Measurements from ENCODE around the gene CA7.

CA7 gene

DNA sequence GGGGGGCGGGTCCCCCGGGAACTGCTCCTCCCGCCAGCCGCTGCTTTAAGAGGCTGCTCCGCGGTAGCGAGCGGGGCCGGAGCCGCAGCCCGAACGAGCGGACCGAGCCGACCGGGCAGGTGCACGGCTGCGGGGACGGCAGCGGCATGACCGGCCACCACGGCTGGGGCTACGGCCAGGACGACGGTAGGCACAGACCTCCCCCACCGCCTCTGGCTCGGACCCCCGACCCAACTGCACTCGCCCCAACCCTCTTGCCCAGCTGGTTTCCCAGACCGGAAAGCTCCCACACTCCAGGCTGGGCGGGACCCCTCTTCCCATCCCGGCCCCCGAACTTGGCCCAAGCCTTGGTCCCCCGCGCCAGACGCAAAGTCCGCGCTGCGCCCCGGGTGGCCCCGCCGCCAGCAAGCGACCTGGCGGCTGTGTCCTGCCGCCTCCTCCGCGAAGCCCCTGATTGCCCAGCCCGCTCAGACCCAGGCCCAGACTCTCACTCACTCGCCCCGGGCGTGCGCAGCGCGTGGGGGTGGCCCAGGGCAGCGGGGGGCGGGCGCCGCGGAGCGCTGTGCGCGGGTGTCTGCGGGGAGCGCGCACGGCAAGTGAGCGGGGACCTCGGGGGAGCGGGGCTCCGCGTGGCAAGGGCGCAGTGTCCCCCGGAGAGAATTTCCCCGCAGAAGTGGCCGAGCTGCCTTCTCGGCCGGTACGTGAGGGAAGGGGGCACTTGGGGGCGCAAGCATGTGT is at the start of gene CA7:
Gene CA7, plus strand, starts transcription at position 73 of the 738 bp plus-strand sequence. Its CDS starts 74 bp downstream, at position 147.
- no peak for DNase-seq (ENCODE audit: low read depth, low spot score)

GRCh38 chr16:66798161-66798560 is 46.1 kb upstream of the CA7 start:
- no peak for DNase-seq (ENCODE audit: low read depth, low spot score)
- no peak overlapping the region for H3K4me3 ChIP-seq (ENCODE audit: low read length)
- H3K27ac ChIP-seq (ENCODE audit: low read length): no peak overlapping the region
- no peaks in the 10 kb centered on the region for H3K27me3 ChIP-seq (ENCODE audit: control insufficient read depth, insufficient read depth, low read length)
- no CpG with 5 or more reads among the region's 2 CpGs for WGBS (ENCODE audit: insufficient coverage, insufficient read length)
- no peaks in the 10 kb centered on the region for H3K4me1 ChIP-seq (ENCODE audit: control insufficient read depth, insufficient read depth, low read length)
- H3K9me3 ChIP-seq (ENCODE audit: control insufficient read depth, insufficient read depth, low read length): no peaks in the 10 kb centered on the region
- H3K36me3 ChIP-seq (ENCODE audit: control insufficient read depth, insufficient read depth, low read length): no peaks in the 10 kb centered on the region

More for the DNA sequence above, at the start of gene CA7:
- Histone ChIP-seq H3K27ac (ENCODE audit: low read length) (no peak within 1 kb of the TSS), H3K9me3 (ENCODE audit: control insufficient read depth, insufficient read depth, low read length) (no peaks in the 10 kb centered on the region), H3K36me3 (ENCODE audit: control insufficient read depth, insufficient read depth, low read length) (no peaks in the 10 kb centered on the region), H3K27me3 (ENCODE audit: control insufficient read depth, insufficient read depth, low read length) (peaks cover 20% of the 10 kb centered on the region), H3K4me1 (ENCODE audit: control insufficient read depth, insufficient read depth, low read length) (0 out of 2 replicates have a peak, but pooled peaks cover 3% of the 10 kb centered on the region), H3K4me3 (ENCODE audit: low read length) (peak within 1 kb of the TSS; percentile 87)
- whole genome bisulfite sequencing (ENCODE audit: insufficient coverage, insufficient read length): no CpG with 5 or more reads among the region's 79 CpGs

- H3K27me3 ChIP-seq (ENCODE audit: control insufficient read depth, insufficient read depth, low read length): no peaks in the 10 kb centered on the region
- no peak overlapping the region for H3K27ac ChIP-seq (ENCODE audit: low read length)
- no peaks in the 10 kb centered on the region for H3K4me1 ChIP-seq (ENCODE audit: control insufficient read depth, insufficient read depth, low read length)
- H3K9me3 ChIP-seq (ENCODE audit: control insufficient read depth, insufficient read depth, low read length): no peaks in the 10 kb centered on the region
- no CpG with 5 or more reads among the region's 19 CpGs for WGBS (ENCODE audit: insufficient coverage, insufficient read length)
- H3K36me3 ChIP-seq (ENCODE audit: control insufficient read depth, insufficient read depth, low read length): peaks cover 4% of the 10 kb centered on the region; the same call in 1 of the 2 replicates
- H3K4me3 ChIP-seq (ENCODE audit: low read length): no peak overlapping the region
- DNase-seq (ENCODE audit: low read depth, low spot score): no peak
Observed at GRCh38 chr16:66800856-66801255, 43.4 kb upstream of the CA7 start.

GRCh38 chr16:66801320-66802105 is 42.7 kb upstream of the CA7 start, which contains the start of gene TERB1:
Gene TERB1 (minus strand): TSS chr16:66801584. CDS start chr16:66796798, 4,786 bp downstream.
- no CpG with 5 or more reads among the region's 56 CpGs for WGBS (ENCODE audit: insufficient coverage, insufficient read length)
- no peak for DNase-seq (ENCODE audit: low read depth, low spot score)
- Histone ChIP-seq H3K9me3 (ENCODE audit: control insufficient read depth, insufficient read depth, low read length) (no peaks in the 10 kb centered on the region), H3K36me3 (ENCODE audit: control insufficient read depth, insufficient read depth, low read length) (peaks cover 4% of the 10 kb centered on the region; the same call in 1 of the 2 replicates), H3K4me3 (ENCODE audit: low read length) (no peak within 1 kb of the TSS), H3K27me3 (ENCODE audit: control insufficient read depth, insufficient read depth, low read length) (no peaks in the 10 kb centered on the region), H3K27ac (ENCODE audit: low read length) (no peak within 1 kb of the TSS), H3K4me1 (ENCODE audit: control insufficient read depth, insufficient read depth, low read length) (no peaks in the 10 kb centered on the region)

DNA sequence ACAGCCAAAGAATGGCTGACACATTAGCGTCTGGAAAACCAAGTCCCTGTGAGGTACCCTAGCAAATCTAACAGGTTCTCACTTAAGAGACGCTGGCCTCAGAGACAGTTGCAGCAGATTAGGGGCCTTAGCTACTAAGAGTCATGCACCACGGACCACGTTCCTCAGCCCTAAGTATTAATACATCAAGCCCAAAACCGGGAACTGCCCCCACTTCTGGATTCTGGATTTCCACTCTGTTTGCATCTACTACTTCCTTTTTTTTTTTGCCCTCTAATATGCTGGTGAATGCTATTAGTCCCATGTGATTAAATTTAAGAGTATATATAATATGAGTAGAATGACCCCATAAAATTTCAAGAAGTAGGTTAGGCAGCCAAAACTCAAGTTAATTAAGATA is 42.1 kb upstream of the CA7 start:
- H3K36me3 ChIP-seq (ENCODE audit: control insufficient read depth, insufficient read depth, low read length): peaks cover 4% of the 10 kb centered on the region; the same call in 1 of the 2 replicates
- no peaks in the 10 kb centered on the region for H3K9me3 ChIP-seq (ENCODE audit: control insufficient read depth, insufficient read depth, low read length)
- no peak overlapping the region for H3K27ac ChIP-seq (ENCODE audit: low read length)
- no peaks in the 10 kb centered on the region for H3K4me1 ChIP-seq (ENCODE audit: control insufficient read depth, insufficient read depth, low read length)
- no peaks in the 10 kb centered on the region for H3K27me3 ChIP-seq (ENCODE audit: control insufficient read depth, insufficient read depth, low read length)
- no CpG with 5 or more reads among the region's 5 CpGs for WGBS (ENCODE audit: insufficient coverage, insufficient read length)
- DNase-seq (ENCODE audit: low read depth, low spot score): no peak
- H3K4me3 ChIP-seq (ENCODE audit: low read length): no peak overlapping the region

DNA sequence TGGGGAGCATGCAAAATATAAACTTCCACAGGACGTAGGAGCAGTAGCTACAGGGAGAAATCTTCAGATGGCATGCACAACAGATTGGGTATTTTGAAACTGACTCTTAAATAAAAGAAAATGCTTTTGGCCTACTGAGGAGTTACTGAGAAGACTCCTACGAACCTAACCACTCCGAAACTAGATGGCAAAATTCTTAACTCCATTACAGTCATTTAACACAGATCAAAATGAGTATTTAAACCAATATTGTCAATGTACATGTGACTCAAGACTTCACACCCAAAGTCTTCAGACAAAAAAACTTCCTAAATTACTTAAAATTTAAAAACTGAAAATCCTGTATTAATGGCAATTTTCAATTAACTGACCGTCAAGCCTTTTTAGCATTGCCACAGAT is 34.4 kb upstream of the CA7 start:
- Histone ChIP-seq H3K9me3 (ENCODE audit: control insufficient read depth, insufficient read depth, low read length) (no peaks in the 10 kb centered on the region), H3K27ac (ENCODE audit: low read length) (no peak overlapping the region), H3K4me1 (ENCODE audit: control insufficient read depth, insufficient read depth, low read length) (no peaks in the 10 kb centered on the region), H3K4me3 (ENCODE audit: low read length) (no peak overlapping the region), H3K36me3 (ENCODE audit: control insufficient read depth, insufficient read depth, low read length) (peaks cover 11% of the 10 kb centered on the region), H3K27me3 (ENCODE audit: control insufficient read depth, insufficient read depth, low read length) (no peaks in the 10 kb centered on the region)
- no peak for DNase-seq (ENCODE audit: low read depth, low spot score)
- WGBS (ENCODE audit: insufficient coverage, insufficient read length): 100% methylated on average over 1 of the region's 4 CpGs

DNA sequence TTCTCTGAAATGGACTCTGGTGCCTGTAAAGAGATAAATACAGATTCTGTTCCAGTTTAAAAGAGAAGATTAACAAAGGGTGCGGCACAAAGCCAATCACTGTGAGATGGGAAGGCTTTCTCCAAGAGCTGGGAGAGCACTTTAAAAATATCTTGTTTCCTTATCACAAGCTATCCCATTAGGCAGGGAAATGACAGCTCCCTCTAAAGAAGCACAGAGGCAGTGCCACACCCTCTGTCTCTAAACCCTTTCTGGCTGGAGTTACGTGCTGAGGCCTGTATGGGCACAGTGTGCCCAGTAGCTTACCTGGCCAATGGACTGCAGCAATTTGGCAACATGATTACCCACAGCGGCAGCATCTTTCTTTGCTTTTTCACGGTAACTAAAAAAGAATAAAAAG is 33.8 kb upstream of the CA7 start:
- Histone ChIP-seq H3K27me3 (ENCODE audit: control insufficient read depth, insufficient read depth, low read length) (no peaks in the 10 kb centered on the region), H3K36me3 (ENCODE audit: control insufficient read depth, insufficient read depth, low read length) (peaks cover 7% of the 10 kb centered on the region), H3K4me3 (ENCODE audit: low read length) (no peak overlapping the region), H3K9me3 (ENCODE audit: control insufficient read depth, insufficient read depth, low read length) (no peaks in the 10 kb centered on the region), H3K27ac (ENCODE audit: low read length) (no peak overlapping the region), H3K4me1 (ENCODE audit: control insufficient read depth, insufficient read depth, low read length) (no peaks in the 10 kb centered on the region)
- no CpG with 5 or more reads among the region's 4 CpGs for WGBS (ENCODE audit: insufficient coverage, insufficient read length)
- DNase-seq (ENCODE audit: low read depth, low spot score): no peak

- WGBS (ENCODE audit: insufficient coverage, insufficient read length): no CpG with 5 or more reads among the region's 7 CpGs
Observed at GRCh38 chr16:66811043-66811442, 33.2 kb upstream of the CA7 start.

DNA sequence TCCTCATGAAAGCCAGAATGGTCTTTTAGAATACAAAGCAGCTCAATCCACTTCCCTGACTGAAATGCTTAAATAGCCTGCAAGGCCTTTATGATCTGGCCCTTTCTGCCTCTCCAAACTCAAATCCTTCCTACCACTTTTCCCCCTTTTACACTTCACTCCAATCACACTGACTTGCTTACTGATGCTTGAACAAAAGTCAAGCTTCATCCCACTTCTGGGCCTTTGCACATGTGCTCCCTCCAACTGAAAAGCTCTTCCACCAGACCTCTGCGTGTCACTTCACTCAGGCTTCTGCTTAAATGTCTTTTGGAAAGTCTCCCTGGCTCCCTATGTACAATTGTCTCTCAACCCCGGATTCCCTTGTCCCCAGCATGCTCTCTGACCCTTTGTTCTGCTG is 29.5 kb upstream of the CA7 start:
- Histone ChIP-seq H3K4me3 (ENCODE audit: low read length) (no peak overlapping the region), H3K4me1 (ENCODE audit: control insufficient read depth, insufficient read depth, low read length) (no peaks in the 10 kb centered on the region), H3K9me3 (ENCODE audit: control insufficient read depth, insufficient read depth, low read length) (no peaks in the 10 kb centered on the region), H3K27ac (ENCODE audit: low read length) (no peak overlapping the region), H3K36me3 (ENCODE audit: control insufficient read depth, insufficient read depth, low read length) (peaks cover 11% of the 10 kb centered on the region), H3K27me3 (ENCODE audit: control insufficient read depth, insufficient read depth, low read length) (no peaks in the 10 kb centered on the region)
- DNase-seq (ENCODE audit: low read depth, low spot score): no peak
- WGBS (ENCODE audit: insufficient coverage, insufficient read length): no CpG with 5 or more reads among the region's 2 CpGs

More at GRCh38 chr16:66811043-66811442, 33.2 kb upstream of the CA7 start:
- no peak for DNase-seq (ENCODE audit: low read depth, low spot score)
- Histone ChIP-seq H3K27me3 (ENCODE audit: control insufficient read depth, insufficient read depth, low read length) (no peaks in the 10 kb centered on the region), H3K4me1 (ENCODE audit: control insufficient read depth, insufficient read depth, low read length) (no peaks in the 10 kb centered on the region), H3K9me3 (ENCODE audit: control insufficient read depth, insufficient read depth, low read length) (no peaks in the 10 kb centered on the region), H3K27ac (ENCODE audit: low read length) (no peak overlapping the region), H3K4me3 (ENCODE audit: low read length) (no peak overlapping the region), H3K36me3 (ENCODE audit: control insufficient read depth, insufficient read depth, low read length) (peaks cover 8% of the 10 kb centered on the region)

DNA sequence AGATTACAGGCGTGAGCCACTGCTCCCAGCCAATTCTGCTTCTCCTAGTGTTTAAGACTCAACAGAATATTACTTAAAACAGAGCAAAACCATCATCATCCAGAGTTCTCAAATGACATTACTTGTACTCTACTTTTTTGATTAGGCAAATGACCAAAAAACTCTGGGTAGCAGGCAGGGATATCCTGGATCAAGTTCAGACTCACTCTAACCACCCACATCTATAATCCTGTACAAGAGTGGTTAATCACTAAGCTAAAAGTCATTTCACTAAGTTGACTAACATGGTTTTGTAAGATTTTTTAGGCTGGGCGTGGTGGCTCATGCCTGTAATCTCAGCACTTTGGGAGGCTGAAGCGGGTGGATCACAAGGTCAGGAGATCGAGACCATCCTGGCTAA is 20.2 kb upstream of the CA7 start:
- no peaks in the 10 kb centered on the region for H3K27me3 ChIP-seq (ENCODE audit: control insufficient read depth, insufficient read depth, low read length)
- no peaks in the 10 kb centered on the region for H3K9me3 ChIP-seq (ENCODE audit: control insufficient read depth, insufficient read depth, low read length)
- no peak overlapping the region for H3K27ac ChIP-seq (ENCODE audit: low read length)
- no peaks in the 10 kb centered on the region for H3K4me1 ChIP-seq (ENCODE audit: control insufficient read depth, insufficient read depth, low read length)
- no peak overlapping the region for H3K4me3 ChIP-seq (ENCODE audit: low read length)
- WGBS (ENCODE audit: insufficient coverage, insufficient read length): no CpG with 5 or more reads among the region's 4 CpGs
- no peak for DNase-seq (ENCODE audit: low read depth, low spot score)
- peaks cover 12% of the 10 kb centered on the region; the same call in 1 of the 2 replicates for H3K36me3 ChIP-seq (ENCODE audit: control insufficient read depth, insufficient read depth, low read length)
